ENCODE results near the gene LAMB4. TPM values are rescaled to one million over a fixed set of nuclear protein-coding genes. Genes with fewer than 3 reads are reported as not detected.

The LAMB4 gene
- total RNA-seq, 2 experiments from 2014 or later: 0.40 to 0.45 TPM

GRCh38 chr7:108132551-108133265 lies 2.5 kb upstream of the LAMB4 start:
- Mint-ChIP-seq H3K36me3 (peaks cover 12% of the 10 kb centered on the region), H3K4me1 (peaks cover 26% of the 10 kb centered on the region), H3K27me3 (peaks cover 4% of the 10 kb centered on the region), H3K9me3 (peaks cover 2% of the 10 kb centered on the region), H3K4me3 (no peak overlapping the region), H3K27ac (no peak overlapping the region)
- DNase-seq: no peak

- Mint-ChIP-seq H3K27me3 (peaks cover 4% of the 10 kb centered on the region), H3K4me1 (no peaks in the 10 kb centered on the region), H3K27ac (no peak overlapping the region), H3K9me3 (no peaks in the 10 kb centered on the region), H3K36me3 (no peaks in the 10 kb centered on the region), H3K4me3 (no peak overlapping the region)
- DNase-seq: no peak
These were observed 869 bp downstream of the LAMB4 start for GRCh38 chr7:108129018-108129965.

DNA sequence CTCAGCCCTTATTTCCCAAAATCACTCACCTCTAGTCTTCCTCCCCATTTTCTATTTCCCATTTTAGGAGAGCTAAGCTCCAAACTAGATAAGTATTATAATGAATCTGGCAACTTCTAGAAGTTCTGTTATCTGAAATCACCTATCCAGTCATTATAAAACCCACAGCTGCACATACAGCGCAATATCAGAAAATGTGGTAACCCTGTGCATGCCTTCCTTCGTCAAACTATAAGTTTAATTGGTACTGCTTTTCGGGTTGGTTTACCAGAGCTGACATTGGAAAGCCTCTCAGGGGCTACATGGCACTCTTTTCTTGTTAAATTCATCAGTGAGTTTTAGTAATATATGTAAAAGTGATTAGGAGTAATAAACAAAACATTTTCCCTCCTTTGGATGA lies 1.6 kb downstream of the LAMB4 start:
- H3K9me3 Mint-ChIP-seq: no peaks in the 10 kb centered on the region
- no peak overlapping the region for H3K4me3 Mint-ChIP-seq
- peaks cover 4% of the 10 kb centered on the region for H3K27me3 Mint-ChIP-seq
- no peaks in the 10 kb centered on the region for H3K4me1 Mint-ChIP-seq
- H3K27ac Mint-ChIP-seq: no peak overlapping the region
- no peaks in the 10 kb centered on the region for H3K36me3 Mint-ChIP-seq
- no peak for DNase-seq

GRCh38 chr7:108127461-108127860 lies 2.7 kb downstream of the LAMB4 start:
- DNase-seq: no peak
- no peaks in the 10 kb centered on the region for H3K36me3 Mint-ChIP-seq
- H3K27ac Mint-ChIP-seq: no peak overlapping the region
- H3K4me3 Mint-ChIP-seq: no peak overlapping the region
- H3K27me3 Mint-ChIP-seq: peaks cover 4% of the 10 kb centered on the region
- no peaks in the 10 kb centered on the region for H3K9me3 Mint-ChIP-seq
- no peaks in the 10 kb centered on the region for H3K4me1 Mint-ChIP-seq

GRCh38 chr7:108124820-108125219 lies 5.3 kb downstream of the LAMB4 start:
- no peak overlapping the region for H3K27ac Mint-ChIP-seq
- H3K27me3 Mint-ChIP-seq: no peaks in the 10 kb centered on the region
- no peaks in the 10 kb centered on the region for H3K36me3 Mint-ChIP-seq
- H3K9me3 Mint-ChIP-seq: no peaks in the 10 kb centered on the region
- H3K4me3 Mint-ChIP-seq: no peak overlapping the region
- peaks cover 9% of the 10 kb centered on the region for H3K4me1 Mint-ChIP-seq
- no peak for DNase-seq

- no peak for DNase-seq
- no peak overlapping the region for H3K4me3 Mint-ChIP-seq
- H3K27me3 Mint-ChIP-seq: no peaks in the 10 kb centered on the region
- H3K27ac Mint-ChIP-seq: no peak overlapping the region
- no peaks in the 10 kb centered on the region for H3K9me3 Mint-ChIP-seq
- peaks cover 14% of the 10 kb centered on the region for H3K4me1 Mint-ChIP-seq
- H3K36me3 Mint-ChIP-seq: no peaks in the 10 kb centered on the region
These were observed 8.0 kb downstream of the LAMB4 start for GRCh38 chr7:108122181-108122580.

- H3K4me3 Mint-ChIP-seq: no peak overlapping the region
- DNase-seq: no peak
- H3K9me3 Mint-ChIP-seq: no peaks in the 10 kb centered on the region
- peaks cover 14% of the 10 kb centered on the region for H3K4me1 Mint-ChIP-seq
- H3K36me3 Mint-ChIP-seq: no peaks in the 10 kb centered on the region
- H3K27me3 Mint-ChIP-seq: no peaks in the 10 kb centered on the region
- H3K27ac Mint-ChIP-seq: no peak overlapping the region
These were observed 9.2 kb downstream of the LAMB4 start for GRCh38 chr7:108120933-108121332.

GRCh38 chr7:108120196-108120595 lies 10.0 kb downstream of the LAMB4 start:
- peaks cover 14% of the 10 kb centered on the region for H3K4me1 Mint-ChIP-seq
- no peak overlapping the region for H3K4me3 Mint-ChIP-seq
- no peaks in the 10 kb centered on the region for H3K9me3 Mint-ChIP-seq
- DNase-seq: no peak
- no peak overlapping the region for H3K27ac Mint-ChIP-seq
- no peaks in the 10 kb centered on the region for H3K36me3 Mint-ChIP-seq
- no peaks in the 10 kb centered on the region for H3K27me3 Mint-ChIP-seq

DNA sequence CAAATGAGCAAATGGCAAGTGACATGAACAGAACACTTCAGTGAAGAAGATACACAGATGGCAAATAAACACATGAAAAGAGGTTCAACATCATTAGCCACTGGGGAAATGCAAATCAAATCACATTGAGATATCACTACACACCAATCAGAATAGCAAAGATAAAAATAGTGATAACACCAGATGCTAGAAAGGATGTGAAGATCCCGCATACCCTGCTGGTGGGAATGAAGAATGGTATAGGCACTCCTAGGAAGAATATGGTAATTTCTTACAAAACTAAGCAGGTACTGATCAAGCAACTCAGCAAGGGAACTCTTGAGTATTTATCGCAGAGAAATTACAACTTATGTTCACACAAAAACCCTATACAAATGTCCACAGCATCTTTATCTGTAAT lies 11.2 kb downstream of the LAMB4 start:
- Mint-ChIP-seq H3K36me3 (no peaks in the 10 kb centered on the region), H3K4me1 (peaks cover 14% of the 10 kb centered on the region), H3K9me3 (no peaks in the 10 kb centered on the region), H3K4me3 (no peak overlapping the region), H3K27me3 (no peaks in the 10 kb centered on the region), H3K27ac (no peak overlapping the region)
- no peak for DNase-seq

GRCh38 chr7:108114117-108114841 lies 15.9 kb downstream of the LAMB4 start:
- H3K27me3 Mint-ChIP-seq: no peaks in the 10 kb centered on the region
- H3K27ac Mint-ChIP-seq: no peak overlapping the region
- H3K4me1 Mint-ChIP-seq: no peaks in the 10 kb centered on the region
- H3K9me3 Mint-ChIP-seq: no peaks in the 10 kb centered on the region
- H3K36me3 Mint-ChIP-seq: no peaks in the 10 kb centered on the region
- peak; percentile 14 for DNase-seq
- no peak overlapping the region for H3K4me3 Mint-ChIP-seq

DNA sequence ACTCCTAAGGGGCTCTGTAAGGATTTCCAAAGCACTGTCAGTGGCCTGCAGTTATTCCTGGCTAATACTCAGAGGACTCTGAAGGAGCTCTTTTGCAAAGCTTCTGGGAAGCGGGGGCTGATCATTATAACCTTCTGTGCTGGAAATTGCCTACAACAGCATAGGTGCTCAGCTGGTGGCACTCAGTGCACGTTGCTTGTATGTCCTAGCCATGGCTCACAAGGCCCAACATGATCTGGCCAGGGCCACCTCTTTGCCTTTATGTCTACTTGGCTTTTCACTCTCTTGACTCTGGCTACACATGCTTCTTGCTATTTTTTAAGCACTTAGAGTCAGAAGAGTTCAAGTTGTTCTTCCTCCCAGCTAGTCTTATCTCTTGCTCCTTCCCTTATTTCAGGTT lies 17.5 kb downstream of the LAMB4 start:
- DNase-seq: no peak
- Mint-ChIP-seq H3K9me3 (no peaks in the 10 kb centered on the region), H3K27ac (no peak overlapping the region), H3K36me3 (no peaks in the 10 kb centered on the region), H3K27me3 (no peaks in the 10 kb centered on the region), H3K4me3 (no peak overlapping the region), H3K4me1 (no peaks in the 10 kb centered on the region)

GRCh38 chr7:108109221-108109908 lies 20.8 kb downstream of the LAMB4 start:
- no peak overlapping the region for H3K27ac Mint-ChIP-seq
- no peaks in the 10 kb centered on the region for H3K27me3 Mint-ChIP-seq
- H3K4me3 Mint-ChIP-seq: no peak overlapping the region
- H3K9me3 Mint-ChIP-seq: no peaks in the 10 kb centered on the region
- H3K4me1 Mint-ChIP-seq: no peaks in the 10 kb centered on the region
- H3K36me3 Mint-ChIP-seq: no peaks in the 10 kb centered on the region
- DNase-seq: no peak

GRCh38 chr7:108108131-108108530 lies 22.0 kb downstream of the LAMB4 start:
- Mint-ChIP-seq H3K36me3 (no peaks in the 10 kb centered on the region), H3K9me3 (no peaks in the 10 kb centered on the region), H3K27ac (no peak overlapping the region), H3K4me3 (no peak overlapping the region), H3K27me3 (no peaks in the 10 kb centered on the region), H3K4me1 (no peaks in the 10 kb centered on the region)
- no peak for DNase-seq

- no peak overlapping the region for H3K27ac Mint-ChIP-seq
- no peaks in the 10 kb centered on the region for H3K9me3 Mint-ChIP-seq
- H3K27me3 Mint-ChIP-seq: no peaks in the 10 kb centered on the region
These were observed 25.8 kb downstream of the LAMB4 start for GRCh38 chr7:108104324-108104723.

More at GRCh38 chr7:108104324-108104723, 25.8 kb downstream of the LAMB4 start:
- Mint-ChIP-seq H3K4me1 (peaks cover 3% of the 10 kb centered on the region), H3K4me3 (no peak overlapping the region), H3K36me3 (no peaks in the 10 kb centered on the region)
- no peak for DNase-seq
